ENCODE measurements around the gene TMEM52. TPM values are rescaled to one million over a fixed set of nuclear protein-coding genes. Genes with fewer than 3 reads are reported as not detected.

TMEM52 gene
- total RNA-seq, 2 donors from 2014 or later = 6.0 to 6.3 TPM

DNA sequence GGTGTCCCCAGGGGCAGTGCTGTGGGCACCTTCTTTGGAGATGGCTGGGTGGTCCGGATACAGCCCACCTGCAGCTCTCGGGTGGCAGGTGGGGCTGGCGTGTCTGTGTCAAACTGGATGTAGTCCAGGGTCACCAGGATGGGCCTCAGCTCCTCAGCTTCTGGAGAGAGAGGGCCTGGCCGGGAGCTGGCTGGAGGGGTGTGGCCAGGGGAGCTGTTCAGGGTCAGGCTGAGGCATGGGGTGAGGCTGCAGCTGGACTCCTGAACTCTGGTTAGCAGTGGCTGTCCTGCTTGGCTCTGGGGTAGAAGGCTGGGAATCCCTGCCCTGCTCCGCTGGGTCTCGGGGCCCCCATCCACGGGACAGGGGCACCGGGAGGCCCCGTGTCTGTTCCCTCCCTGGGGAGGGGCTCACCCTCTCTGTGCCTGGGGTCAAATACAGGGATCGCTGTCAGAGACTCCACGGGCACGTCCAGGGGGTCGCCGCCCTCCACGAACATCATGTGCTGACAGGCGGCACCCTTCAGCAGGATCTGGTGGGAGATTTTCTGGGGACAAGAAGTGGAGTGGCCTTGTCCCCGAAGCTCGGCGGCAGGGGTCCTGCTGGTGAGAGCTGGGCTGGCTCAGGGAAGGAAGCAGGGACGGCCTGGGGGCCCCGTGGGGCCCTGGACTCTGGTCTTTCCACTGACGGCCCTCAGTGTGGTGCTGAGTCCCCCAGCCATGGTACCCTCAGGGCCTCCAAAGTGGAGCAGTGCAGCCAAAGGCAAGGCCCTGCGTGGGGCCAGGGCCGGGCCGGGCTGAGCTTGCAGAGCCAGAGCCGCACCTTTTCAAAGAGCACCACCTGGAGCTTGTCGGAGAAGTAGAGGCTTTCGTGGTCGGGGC, 4.1 kb upstream of the TMEM52 start:
- Mint-ChIP-seq H3K36me3 (ENCODE audit: low read depth) (no peaks in the 10 kb centered on the region), H3K27ac (no peak overlapping the region), H3K27me3 (ENCODE audit: insufficient read depth) (peaks cover 3% of the 10 kb centered on the region), H3K9me3 (peaks cover 2% of the 10 kb centered on the region), H3K4me1 (no peaks in the 10 kb centered on the region), H3K4me3 (no peak overlapping the region)
- DNase-seq = no peak
- H3K27ac ChIP-seq (ENCODE audit: low read depth, low read length) = no peak overlapping the region
- H3K4me1 ChIP-seq (ENCODE audit: control insufficient read depth, insufficient read depth, low read length) = no peaks in the 10 kb centered on the region
- TF ChIP-seq, protein P1, sequence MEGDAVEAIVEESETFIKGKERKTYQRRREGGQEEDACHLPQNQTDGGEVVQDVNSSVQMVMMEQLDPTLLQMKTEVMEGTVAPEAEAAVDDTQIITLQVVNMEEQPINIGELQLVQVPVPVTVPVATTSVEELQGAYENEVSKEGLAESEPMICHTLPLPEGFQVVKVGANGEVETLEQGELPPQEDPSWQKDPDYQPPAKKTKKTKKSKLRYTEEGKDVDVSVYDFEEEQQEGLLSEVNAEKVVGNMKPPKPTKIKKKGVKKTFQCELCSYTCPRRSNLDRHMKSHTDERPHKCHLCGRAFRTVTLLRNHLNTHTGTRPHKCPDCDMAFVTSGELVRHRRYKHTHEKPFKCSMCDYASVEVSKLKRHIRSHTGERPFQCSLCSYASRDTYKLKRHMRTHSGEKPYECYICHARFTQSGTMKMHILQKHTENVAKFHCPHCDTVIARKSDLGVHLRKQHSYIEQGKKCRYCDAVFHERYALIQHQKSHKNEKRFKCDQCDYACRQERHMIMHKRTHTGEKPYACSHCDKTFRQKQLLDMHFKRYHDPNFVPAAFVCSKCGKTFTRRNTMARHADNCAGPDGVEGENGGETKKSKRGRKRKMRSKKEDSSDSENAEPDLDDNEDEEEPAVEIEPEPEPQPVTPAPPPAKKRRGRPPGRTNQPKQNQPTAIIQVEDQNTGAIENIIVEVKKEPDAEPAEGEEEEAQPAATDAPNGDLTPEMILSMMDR (conservative IDR thresholded peaks at IDR 0.05) = no peak
- H3K27me3 ChIP-seq (ENCODE audit: control insufficient read depth, insufficient read depth, low read length, poor library complexity, severe bottlenecking) = peaks cover 4% of the 10 kb centered on the region
- WGBS, 2 experiments (ENCODE audit: insufficient coverage in 1 of 2, insufficient read length in 1 of 2) = 90 to 96% methylated on average over 13 to 29 of the region's 29 CpGs
- no peak overlapping the region for H3K9ac ChIP-seq (ENCODE audit: extremely low read depth, low read length, poor library complexity, severe bottlenecking)
- no peaks in the 10 kb centered on the region for H3K9me3 ChIP-seq (ENCODE audit: control insufficient read depth, low read length)
- no peak overlapping the region for H3K4me3 ChIP-seq (ENCODE audit: low read length)
- H3K36me3 ChIP-seq (ENCODE audit: control insufficient read depth, insufficient read depth, low read length) = no peaks in the 10 kb centered on the region

DNA sequence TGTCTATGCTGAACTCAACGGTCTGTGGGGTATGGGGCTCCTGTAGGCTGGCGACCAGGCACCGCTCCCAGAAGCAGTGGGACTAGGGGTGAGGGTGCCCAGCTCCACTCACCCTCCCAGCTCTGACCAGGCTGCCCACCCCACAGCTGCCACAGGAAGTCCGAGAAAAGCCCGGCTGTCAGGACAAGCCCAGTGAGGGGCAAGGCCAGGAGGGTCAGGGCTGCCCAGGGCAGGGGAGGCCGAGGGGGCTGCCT, 3.5 kb upstream of the TMEM52 start:
- Histone ChIP-seq H3K27me3 (ENCODE audit: control insufficient read depth, insufficient read depth, low read length, poor library complexity, severe bottlenecking) (peaks cover 7% of the 10 kb centered on the region), H3K36me3 (ENCODE audit: control insufficient read depth, insufficient read depth, low read length) (no peaks in the 10 kb centered on the region), H3K9ac (ENCODE audit: extremely low read depth, low read length, poor library complexity, severe bottlenecking) (no peak overlapping the region), H3K27ac (ENCODE audit: low read depth, low read length) (no peak overlapping the region), H3K4me1 (ENCODE audit: control insufficient read depth, insufficient read depth, low read length) (no peaks in the 10 kb centered on the region), H3K9me3 (ENCODE audit: control insufficient read depth, low read length) (no peaks in the 10 kb centered on the region), H3K4me3 (ENCODE audit: low read length) (no peak overlapping the region)
- Mint-ChIP-seq H3K9me3 (peaks cover 2% of the 10 kb centered on the region), H3K27me3 (ENCODE audit: insufficient read depth) (peaks cover 6% of the 10 kb centered on the region), H3K4me3 (no peak overlapping the region), H3K36me3 (ENCODE audit: low read depth) (no peaks in the 10 kb centered on the region), H3K4me1 (no peaks in the 10 kb centered on the region), H3K27ac (no peak overlapping the region)
- WGBS, 2 experiments (ENCODE audit: insufficient coverage in 1 of 2, insufficient read length in 1 of 2) = 80 to 94% methylated on average over 3 to 6 of the region's 6 CpGs
- no peak for DNase-seq
- TF ChIP-seq, protein P1 (conservative IDR thresholded peaks at IDR 0.05) = no peak

DNA sequence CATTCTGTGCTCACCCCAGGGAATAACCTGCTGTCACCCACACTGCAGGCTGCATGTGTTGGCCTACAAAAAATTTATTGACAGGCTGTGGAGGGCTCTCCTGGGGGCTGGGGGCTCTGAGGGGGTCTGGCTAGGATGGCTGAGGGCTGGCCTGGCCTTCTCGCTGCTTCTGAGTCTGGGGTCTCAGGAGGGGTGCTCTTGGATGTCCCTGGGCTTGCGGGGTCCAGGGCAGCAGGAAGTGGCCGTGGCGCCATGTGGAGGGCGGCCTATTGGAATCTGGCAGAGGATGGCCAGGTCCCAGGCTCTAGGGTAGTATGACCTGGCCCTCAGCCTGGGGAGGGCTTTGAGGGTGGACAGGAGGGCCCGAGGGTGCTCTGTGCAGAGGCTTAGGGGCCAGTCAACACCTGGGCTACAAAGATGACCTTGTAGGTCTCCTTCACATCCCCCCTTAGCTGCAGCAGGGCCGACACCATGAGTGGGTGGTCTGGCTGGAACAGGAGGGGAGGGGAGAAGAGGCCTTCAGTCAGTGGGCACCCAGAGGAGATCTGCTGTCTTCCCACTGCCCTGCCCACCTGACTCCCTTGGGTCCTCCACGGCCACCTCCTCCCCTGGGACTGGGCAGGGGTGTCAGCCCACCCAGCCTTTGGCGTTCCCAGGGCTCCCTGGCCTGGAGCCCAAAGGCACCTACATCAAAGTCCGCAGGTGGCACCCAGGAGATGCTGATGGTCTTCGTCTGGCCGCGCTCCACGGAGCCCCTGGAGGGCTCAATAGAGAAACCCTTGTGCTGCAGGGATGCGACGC, 3.0 kb upstream of the TMEM52 start:
- 91 to 95% methylated on average over 8 to 16 of the region's 16 CpGs for WGBS, 2 experiments (ENCODE audit: insufficient coverage in 1 of 2, insufficient read length in 1 of 2)
- no peaks in the 10 kb centered on the region for H3K36me3 Mint-ChIP-seq (ENCODE audit: low read depth)

More for the DNA sequence above, 3.0 kb upstream of the TMEM52 start:
- TF ChIP-seq, protein P1 (conservative IDR thresholded peaks at IDR 0.05) = no peak
- H3K27ac ChIP-seq (ENCODE audit: low read depth, low read length) = no peak overlapping the region
- DNase-seq = no peak
- Mint-ChIP-seq H3K4me3 (no peak overlapping the region), H3K4me1 (no peaks in the 10 kb centered on the region), H3K9me3 (peaks cover 2% of the 10 kb centered on the region), H3K27me3 (ENCODE audit: insufficient read depth) (peaks cover 11% of the 10 kb centered on the region), H3K27ac (no peak overlapping the region)
- peaks cover 7% of the 10 kb centered on the region for H3K27me3 ChIP-seq (ENCODE audit: control insufficient read depth, insufficient read depth, low read length, poor library complexity, severe bottlenecking)
- no peak overlapping the region for H3K9ac ChIP-seq (ENCODE audit: extremely low read depth, low read length, poor library complexity, severe bottlenecking)
- no peak overlapping the region for H3K4me3 ChIP-seq (ENCODE audit: low read length)
- H3K4me1 ChIP-seq (ENCODE audit: control insufficient read depth, insufficient read depth, low read length) = no peaks in the 10 kb centered on the region
- H3K36me3 ChIP-seq (ENCODE audit: control insufficient read depth, insufficient read depth, low read length) = no peaks in the 10 kb centered on the region
- H3K9me3 ChIP-seq (ENCODE audit: control insufficient read depth, low read length) = no peaks in the 10 kb centered on the region
